GM10266 (cell line): ENCODE data around the gene GNAI2.

ENCODE experiments used
- DNase-seq: peaks from one replicate; pipeline ENCODE4 v3.0.0; 2012; ENCODE audit errors: extremely low spot score
- CTCF ChIP-seq: IDR thresholded peaks from 2 replicates; pipeline ENCODE4 v1.5.1; 2012; ENCODE audit warnings: mild to moderate bottlenecking, low read depth; ENCODE audit not compliant: control insufficient read depth, insufficient read depth; ENCODE audit errors: missing control alignments

The GNAI2 gene

GRCh38 chr3:50297896-50298725 lies 62.1 kb downstream of the GNAI2 start:
- DNase-seq, result no peak

GRCh38 chr3:50298836-50299637 lies 63.0 kb downstream of the GNAI2 start, which contains the start of the genes HYAL3 and NAA80:
Gene HYAL3, minus strand, starts transcription at chr3:50299405. Its CDS starts 3,803 bp downstream, at chr3:50295602.
Gene NAA80, minus strand, starts transcription at chr3:50299405. Its CDS starts 1,942 bp downstream, at chr3:50297463.
- peak; percentile 42 for TF ChIP-seq CTCF
- DNase-seq, result peak; percentile 98

More at GRCh38 chr3:50297896-50298725, 62.1 kb downstream of the GNAI2 start:
- no peak for TF ChIP-seq CTCF

GRCh38 chr3:50299638-50299928 lies 63.6 kb downstream of the GNAI2 start:
- no peak for TF ChIP-seq CTCF

GRCh38 chr3:50299929-50300680 lies 64.1 kb downstream of the GNAI2 start:
- TF ChIP-seq CTCF, result no peak
- DNase-seq, result no peak

More at GRCh38 chr3:50299638-50299928, 63.6 kb downstream of the GNAI2 start:
- no peak for DNase-seq

GRCh38 chr3:50300681-50301254 lies 64.8 kb downstream of the GNAI2 start:
- TF ChIP-seq CTCF, result no peak

GRCh38 chr3:50302095-50303012 lies 66.3 kb downstream of the GNAI2 start:
- DNase-seq, result no peak
- TF ChIP-seq CTCF, result no peak

More at GRCh38 chr3:50300681-50301254, 64.8 kb downstream of the GNAI2 start:
- no peak for DNase-seq
